Breast epithelium (tissue), 3 donors: ENCODE measurements around the gene KCNQ5.

Source experiments
- POLR2A ChIP-seq: fragments of 450-650 bp; IDR thresholded peaks from one replicate; pipeline ENCODE4 v1.6.1; 2016; ENCODE audit warnings: antibody characterized with exemption, mild to moderate bottlenecking, moderate library complexity
- POLR2AphosphoS5 ChIP-seq, 3 donors: sonication (generic); formaldehyde crosslinking; IDR thresholded peaks; one replicate each; pipeline ENCODE4 v1.6.1; 2017; ENCODE audit warnings: antibody characterized with exemption in 3 of 3
- TF ChIP-seq, protein P1 (sequence below), 3 donors: fragments of 450-650 bp; IDR thresholded peaks; one replicate each; pipeline ENCODE4 v1.5.1; 2016 to 2017; ENCODE audit warnings: antibody characterized with exemption in 3 of 3, mild to moderate bottlenecking in 3 of 3, moderate library complexity in 3 of 3

DNA sequence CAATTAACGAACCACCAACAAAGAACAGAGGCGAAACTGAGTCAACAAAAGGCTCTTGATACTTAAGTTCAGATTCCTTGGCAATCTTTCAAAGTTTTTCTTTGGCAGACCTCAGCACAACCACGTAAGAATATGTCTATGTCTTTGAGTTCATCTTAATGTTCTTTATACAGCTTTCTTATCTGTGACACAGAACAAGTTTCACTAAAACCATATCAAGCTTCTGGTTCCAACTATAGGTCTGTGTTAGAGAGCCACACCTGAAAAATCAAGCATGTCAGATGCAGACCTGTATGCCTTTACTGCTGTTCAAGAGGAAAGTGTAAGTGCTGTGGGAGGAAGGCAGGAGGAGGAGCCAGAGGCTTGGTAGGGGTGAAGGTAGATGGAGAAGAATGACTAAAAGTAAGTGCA lies 332.1 kb downstream of the KCNQ5 start:
- no peak for TF ChIP-seq POLR2A
- TF ChIP-seq, protein P1, sequence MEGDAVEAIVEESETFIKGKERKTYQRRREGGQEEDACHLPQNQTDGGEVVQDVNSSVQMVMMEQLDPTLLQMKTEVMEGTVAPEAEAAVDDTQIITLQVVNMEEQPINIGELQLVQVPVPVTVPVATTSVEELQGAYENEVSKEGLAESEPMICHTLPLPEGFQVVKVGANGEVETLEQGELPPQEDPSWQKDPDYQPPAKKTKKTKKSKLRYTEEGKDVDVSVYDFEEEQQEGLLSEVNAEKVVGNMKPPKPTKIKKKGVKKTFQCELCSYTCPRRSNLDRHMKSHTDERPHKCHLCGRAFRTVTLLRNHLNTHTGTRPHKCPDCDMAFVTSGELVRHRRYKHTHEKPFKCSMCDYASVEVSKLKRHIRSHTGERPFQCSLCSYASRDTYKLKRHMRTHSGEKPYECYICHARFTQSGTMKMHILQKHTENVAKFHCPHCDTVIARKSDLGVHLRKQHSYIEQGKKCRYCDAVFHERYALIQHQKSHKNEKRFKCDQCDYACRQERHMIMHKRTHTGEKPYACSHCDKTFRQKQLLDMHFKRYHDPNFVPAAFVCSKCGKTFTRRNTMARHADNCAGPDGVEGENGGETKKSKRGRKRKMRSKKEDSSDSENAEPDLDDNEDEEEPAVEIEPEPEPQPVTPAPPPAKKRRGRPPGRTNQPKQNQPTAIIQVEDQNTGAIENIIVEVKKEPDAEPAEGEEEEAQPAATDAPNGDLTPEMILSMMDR (IDR thresholded peaks at IDR 0.05) = no peak
- no peak for TF ChIP-seq POLR2AphosphoS5 (IDR thresholded peaks at IDR 0.05)
